Hematopoietic multipotent progenitor cell treated with erythropoietin and hydrocortisone succinate and interleukin-3 and kit ligand, for 17 days (in vitro differentiated cells): ENCODE results near the gene ASB13.

ENCODE experiments used
- DNase-seq: peaks from one replicate; pipeline ENCODE4 v3.0.0-alpha.2; 2015; ENCODE audit warnings: low spot score

Gene ASB13, protein sequence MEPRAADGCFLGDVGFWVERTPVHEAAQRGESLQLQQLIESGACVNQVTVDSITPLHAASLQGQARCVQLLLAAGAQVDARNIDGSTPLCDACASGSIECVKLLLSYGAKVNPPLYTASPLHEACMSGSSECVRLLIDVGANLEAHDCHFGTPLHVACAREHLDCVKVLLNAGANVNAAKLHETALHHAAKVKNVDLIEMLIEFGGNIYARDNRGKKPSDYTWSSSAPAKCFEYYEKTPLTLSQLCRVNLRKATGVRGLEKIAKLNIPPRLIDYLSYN

GRCh38 chr10:5666008-5666840 lies at the start of gene ASB13:
Gene ASB13, minus strand, starts transcription at chr10:5666595. Its CDS starts 44 bp downstream, at chr10:5666551.
- no peak for DNase-seq

- DNase-seq, result no peak
Observed at GRCh38 chr10:5711642-5712041, 45.2 kb upstream of the ASB13 start.

DNA sequence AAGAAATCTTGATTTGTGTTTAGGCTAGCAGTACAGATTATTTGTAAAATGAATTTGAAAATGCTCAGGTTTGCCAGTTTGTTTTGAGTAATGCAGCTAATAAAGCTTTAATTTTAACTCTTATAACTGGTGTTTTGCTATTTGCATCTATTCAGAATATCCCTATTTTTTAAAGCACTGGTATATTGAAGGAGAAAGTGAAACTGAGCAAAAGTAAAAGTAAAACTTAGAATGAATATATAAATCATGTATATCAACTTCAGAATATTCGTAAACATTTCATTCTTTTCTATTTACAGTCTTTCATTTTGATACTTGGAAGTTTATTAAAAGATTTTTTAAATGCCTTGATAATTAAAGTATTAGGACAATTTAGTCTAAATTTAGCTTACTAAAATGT lies 44.5 kb upstream of the ASB13 start:
- no peak for DNase-seq

GRCh38 chr10:5709865-5710264 lies 43.5 kb upstream of the ASB13 start:
- DNase-seq, result no peak

DNA sequence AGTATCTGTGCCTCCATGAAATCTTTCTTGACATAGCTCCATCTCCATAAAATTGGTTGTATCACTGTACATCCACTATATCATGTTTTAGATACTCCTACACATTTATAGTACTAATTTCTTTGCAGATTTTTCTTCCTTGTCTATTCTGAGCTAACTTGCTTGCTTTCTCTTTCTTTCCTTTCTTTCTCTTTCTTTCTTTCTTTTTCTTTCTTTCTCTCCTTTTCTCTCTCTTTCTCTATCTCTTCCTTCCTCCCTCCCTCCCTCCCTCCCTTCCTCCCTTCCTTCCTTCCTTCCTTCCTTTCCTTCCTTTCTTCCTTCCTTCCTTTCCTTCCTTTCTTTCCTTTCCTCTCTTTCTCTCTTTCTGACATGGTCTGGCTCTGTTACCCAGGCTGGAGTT lies 42.0 kb upstream of the ASB13 start:
- no peak for DNase-seq

GRCh38 chr10:5698062-5698461 lies 31.7 kb upstream of the ASB13 start:
- DNase-seq, result no peak

DNA sequence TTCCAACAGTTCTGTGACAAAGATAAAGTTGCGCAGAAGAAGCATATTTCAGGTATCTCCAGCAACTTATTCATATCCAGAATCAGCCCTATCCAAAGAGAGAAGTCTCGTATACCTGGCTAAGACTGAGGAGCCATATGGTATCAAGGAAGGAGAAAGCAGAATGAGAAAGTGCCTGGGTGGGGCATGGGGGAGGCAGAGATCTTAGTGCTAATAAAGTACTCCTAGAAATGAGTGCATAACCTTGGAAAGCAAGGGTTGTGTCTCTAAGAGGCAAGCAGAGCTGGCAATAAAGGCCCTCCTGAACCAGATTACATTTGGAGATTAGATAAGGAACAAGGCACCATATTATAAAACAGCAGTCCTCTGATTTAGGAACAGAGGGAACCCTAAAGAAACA lies 30.9 kb upstream of the ASB13 start:
- DNase-seq, result no peak

- DNase-seq, result no peak
Observed at GRCh38 chr10:5694573-5694972, 28.2 kb upstream of the ASB13 start.

DNA sequence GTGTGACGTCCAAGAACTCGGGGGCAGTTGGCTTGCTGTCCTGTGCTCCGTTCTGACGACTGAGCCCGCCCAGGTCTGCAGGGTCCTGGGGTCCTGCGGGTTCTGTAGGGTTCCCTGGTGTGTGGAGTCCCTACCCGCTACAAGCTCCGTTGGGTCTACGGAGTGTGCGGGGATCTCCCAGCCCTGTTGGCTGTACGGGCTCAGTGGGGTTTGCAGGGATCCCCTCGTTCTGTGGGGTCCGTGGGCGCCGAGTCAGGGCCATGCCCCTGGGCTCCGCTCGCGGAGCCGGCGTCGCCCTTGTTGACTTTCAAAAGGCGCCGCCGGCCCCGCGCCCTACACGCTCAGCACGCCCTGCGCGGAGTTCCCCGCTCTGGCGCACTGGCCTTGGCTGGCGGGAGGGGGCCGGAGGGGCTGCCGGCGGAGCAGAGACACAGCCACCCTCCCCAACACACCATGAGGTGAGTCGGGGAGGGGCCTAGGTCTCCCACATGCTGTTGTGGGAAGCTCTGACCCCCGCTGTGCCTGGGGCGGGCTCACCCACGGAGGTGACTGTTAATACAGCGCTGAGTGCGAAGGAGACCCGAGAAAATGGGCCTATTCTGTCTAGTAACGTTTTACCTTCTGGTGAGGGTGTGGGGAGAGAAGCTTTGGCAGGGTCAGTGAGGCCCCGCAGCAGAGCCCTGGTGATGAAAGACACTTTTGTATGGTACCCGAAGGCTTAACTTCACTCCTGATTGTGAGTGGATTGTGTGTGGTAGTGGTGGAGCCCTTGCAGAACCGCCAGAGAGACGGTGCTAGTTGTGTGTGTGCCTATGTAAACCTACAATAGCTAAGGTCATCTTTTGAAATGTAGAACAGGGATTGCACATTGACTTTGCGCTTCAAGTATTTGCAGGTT lies 26.3 kb upstream of the ASB13 start:
- DNase-seq, result peak; percentile 52

GRCh38 chr10:5691786-5692185 lies 25.4 kb upstream of the ASB13 start:
- DNase-seq, result no peak

DNA sequence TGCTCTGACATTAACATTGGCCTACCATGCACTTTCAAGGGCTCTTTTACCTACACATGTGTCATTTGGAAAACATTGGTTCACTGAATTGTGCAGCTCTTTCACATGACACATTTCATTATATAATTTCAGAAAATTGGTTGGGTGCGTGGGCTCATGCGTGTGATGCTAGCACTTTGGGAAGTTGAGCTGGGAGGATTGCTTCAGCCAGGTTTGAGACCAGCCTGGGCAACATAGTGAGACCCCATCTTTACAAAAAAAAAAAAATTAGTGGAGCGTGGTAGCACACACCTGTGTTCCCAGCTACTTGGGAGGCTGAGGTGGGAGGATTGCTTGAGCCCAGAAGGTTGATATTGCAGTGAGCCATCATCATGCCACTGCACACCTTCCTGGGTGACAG lies 22.2 kb upstream of the ASB13 start:
- no peak for DNase-seq

DNA sequence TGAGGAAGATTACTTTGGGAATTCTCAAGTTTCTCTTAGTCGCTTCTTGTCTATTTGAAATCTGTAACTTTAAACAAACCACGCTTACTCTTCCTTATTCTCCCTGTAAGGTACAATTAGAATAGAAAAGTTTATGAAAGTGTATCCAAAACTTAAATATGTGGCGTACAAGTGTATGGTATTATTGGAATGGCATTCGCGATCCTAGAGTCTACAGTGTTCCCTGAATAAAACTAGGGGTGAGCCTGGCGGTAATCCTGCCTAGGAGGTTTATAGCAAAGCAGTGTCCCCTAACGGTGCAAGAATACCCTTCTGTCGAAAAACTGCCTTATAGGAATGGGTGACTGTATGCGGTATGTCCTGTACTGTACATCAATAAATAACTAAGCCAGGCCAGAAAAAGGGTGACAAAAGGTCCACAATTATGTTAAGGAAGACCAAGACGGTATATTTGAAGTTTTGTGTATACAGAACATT lies 19.4 kb upstream of the ASB13 start:
- DNase-seq, result no peak

DNA sequence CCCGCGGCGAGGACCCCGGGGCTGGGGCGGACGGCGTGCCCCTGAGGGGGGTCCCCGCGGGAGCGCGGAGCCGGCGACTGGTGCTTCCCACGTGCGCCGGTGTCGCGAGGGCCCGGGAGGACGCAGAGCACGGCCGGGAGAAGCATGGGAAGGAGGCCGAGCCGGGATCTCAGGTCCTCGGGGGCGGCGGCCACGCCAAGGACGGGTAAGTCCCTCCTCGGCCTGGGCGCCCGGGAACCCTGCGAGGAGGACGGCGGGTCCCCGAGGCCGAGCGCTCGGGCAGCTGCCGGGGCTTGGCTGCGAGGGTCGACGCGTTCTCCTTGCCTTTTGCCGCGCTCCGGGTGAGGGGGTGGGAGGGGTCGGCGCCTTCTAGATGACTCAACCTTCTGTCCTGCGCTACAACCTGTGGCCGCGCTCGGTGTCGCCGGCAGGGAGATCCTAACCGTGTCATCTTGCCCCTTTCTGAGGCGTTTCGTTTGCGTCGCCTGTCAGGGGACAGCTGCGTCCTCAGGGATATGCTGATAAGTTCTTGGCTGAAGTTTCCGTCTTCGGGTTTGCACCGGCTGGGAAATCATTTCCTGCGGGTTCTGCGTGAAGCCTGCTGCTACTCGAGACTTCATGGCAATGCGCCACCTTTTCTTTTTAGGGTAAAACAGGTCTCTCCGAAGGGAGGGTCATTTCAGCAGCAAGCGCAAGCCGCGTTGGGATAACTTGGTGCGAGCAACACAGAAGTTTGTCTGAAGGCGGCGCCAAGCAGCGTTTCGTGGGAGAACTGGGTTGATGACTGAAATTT lies 18.8 kb upstream of the ASB13 start:
- DNase-seq, result peak; percentile 81

GRCh38 chr10:5684318-5684970 lies 18.0 kb upstream of the ASB13 start, which contains the start of gene TASOR2:
Gene TASOR2, plus strand, starts transcription at chr10:5684838. Its CDS starts 35,805 bp downstream, at chr10:5720643.
- peak; percentile 95 for DNase-seq

DNA sequence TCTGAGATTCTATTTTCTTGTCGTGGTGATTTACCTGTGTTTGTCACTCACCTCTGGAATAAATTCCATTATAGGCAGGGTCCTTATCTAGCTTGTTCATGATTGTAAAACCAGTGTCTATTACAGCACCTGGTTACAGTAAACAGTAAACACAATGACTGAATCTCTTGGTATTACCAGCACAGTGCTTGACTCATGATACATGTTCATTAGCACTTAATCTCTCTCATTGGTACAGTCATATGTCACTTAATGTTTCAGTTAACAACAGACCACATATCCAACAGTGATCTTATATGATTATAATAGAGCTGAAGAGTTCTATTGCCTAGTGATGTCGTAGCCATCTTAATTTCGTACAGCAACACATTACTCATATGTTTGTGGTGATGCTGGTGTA lies 16.7 kb upstream of the ASB13 start:
- DNase-seq, result no peak

GRCh38 chr10:5681930-5682329 lies 15.5 kb upstream of the ASB13 start:
- no peak for DNase-seq

DNA sequence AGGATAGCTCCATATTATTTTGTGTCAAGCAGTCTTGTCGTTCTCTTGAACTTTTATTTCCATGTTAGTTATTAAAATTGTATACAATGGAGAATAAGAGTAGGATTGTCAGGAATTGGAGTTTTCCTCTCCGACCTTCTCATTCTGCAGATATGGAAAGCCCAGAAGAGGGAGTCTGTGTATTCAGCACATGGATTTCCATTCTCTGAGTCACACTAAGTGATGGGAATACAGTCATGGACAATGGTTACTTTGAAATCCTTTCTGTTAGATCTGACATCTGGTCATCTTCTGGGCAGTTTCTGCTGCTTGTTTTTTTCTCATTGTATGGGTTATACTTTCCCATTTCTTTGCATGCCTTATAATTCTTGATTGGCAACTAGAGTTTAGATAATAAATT lies 13.2 kb upstream of the ASB13 start:
- DNase-seq, result no peak

- no peak for DNase-seq
Observed at GRCh38 chr10:5679037-5679435, 12.6 kb upstream of the ASB13 start.

DNA sequence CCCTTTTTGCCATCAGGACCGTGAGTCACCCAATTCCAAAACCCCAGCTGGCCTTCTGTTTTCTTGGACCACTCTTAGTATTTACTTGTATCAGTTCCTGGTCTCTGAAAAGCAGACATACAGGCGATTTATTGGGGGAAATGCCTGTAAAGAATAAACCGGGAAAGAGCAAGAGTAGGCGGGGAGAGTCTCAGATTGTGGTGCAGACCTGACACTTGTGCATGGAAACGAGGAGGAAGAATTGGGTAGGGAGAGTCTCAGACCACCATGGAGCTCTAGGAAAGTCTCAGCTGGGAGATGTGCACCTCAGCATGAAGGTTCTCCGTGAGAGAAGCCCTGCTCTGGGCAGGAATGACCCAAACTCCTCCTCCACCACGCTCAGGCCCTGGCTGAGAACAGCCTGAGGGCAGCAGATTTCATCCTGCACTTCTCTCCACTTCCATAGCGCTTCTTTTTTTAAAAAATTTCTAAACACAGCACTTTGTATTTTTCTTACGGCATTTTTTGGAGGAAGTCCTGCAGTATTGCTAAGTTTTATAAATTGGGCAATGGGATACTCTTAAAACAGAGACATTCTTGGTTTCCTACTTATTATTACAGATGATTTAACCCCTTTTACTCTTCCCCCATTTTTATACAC lies 12.1 kb upstream of the ASB13 start:
- no peak for DNase-seq

DNA sequence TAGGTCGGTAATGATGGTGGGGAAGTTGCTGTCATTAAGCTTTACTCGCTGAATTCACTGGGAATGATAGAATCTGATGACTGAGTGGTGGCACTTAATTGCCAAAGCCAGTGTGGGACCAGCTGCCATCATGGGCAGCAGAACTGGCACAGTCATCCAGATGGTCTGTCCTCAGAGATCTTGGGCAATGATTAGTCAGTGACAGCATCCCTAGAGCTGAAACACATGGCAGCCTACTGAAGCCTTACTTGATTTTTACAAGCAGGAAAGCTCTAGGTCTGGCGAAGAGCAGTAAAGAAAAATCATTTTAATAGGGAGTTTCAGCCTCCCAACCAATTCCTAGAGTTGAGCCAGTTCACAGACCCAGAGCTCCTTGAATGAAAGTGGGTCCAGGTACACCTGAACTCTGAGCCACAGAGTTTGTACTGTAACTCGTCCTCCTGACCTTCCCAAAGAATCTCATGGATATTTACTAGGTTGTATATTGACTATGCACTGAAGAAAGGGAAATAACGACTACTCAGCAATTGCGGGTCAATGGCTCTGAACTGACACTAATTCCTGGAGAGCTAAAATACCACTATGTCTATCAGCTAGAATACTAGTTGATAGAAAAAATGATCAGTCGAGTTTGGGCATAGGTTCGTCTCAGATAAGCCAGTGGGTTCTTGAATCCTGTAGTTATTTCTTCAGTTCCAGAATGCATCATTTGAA lies 4.4 kb upstream of the ASB13 start:
- DNase-seq, result no peak
